ENCODE results near the gene PPP1R12B.
"Not testable (repeated sequence)": the region's sequence is repeated elsewhere in the genome, so short reads cannot be mapped to it uniquely, and the experiment has no call there.

PPP1R12B gene

GRCh38 chr1:202614363-202615207, 266.1 kb downstream of the PPP1R12B start:
- DNase-seq (ENCODE audit: low spot score) = not testable (repeated sequence)

DNA sequence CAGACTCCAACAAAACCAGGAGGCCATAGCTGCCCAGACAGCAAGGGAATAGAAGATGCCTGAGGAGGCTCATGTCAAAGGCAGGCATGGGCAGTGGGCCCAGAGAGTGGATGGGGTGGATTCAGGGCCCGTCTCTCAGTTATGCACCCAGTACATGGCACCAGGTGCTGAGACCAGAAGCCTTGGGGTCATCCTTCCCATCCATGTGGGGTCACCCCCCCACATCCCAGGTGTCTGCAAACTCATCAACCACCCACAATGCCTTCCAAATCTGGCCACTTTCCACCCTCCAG, 266.7 kb downstream of the PPP1R12B start:
- DNase-seq (ENCODE audit: low spot score) = not testable (repeated sequence)

DNA sequence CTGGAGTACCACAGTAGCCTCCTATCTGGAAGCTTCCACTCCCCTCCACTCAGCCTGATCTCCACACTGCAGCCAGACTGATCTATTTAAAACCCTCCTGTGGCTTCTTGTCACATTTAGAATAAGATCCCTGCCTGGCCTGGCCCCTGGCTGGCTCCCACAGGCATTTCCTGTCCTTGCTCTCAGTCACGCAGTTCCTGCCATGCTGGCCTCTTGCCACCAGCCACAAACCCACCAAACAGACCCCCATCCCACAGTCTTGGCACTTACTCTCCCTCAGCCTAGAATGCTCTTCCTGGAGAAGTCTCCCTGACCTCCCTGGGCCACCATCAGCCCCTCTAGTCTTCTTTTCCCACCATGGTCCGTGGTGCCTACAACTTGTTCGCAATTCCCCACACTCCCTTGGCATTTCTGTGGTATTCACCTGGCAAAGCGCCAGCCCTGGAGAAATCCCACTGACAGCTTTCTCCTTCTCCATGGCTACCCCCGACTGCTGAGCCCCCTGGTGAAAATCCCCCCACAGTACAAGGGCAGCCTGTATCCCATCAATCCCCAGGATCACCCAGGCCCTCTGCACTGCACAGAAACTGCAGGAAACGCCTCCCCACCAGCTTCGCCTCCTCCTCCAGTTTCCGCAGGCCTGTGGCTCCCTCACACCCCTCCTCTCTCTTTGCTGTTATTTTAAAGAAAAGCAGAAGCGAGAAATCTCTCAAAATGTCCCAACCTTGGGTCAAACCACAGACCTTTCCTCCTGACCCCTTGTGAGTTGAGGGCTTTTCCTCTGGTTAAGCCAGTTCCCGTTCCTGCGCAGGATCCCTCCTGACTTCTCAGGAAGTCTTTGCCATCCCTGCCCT, 267.2 kb downstream of the PPP1R12B start:
- DNase-seq (ENCODE audit: low spot score) = peak; percentile 43

- no peak for DNase-seq (ENCODE audit: low spot score)
Observed at GRCh38 chr1:202616355-202616915, 267.9 kb downstream of the PPP1R12B start.

- DNase-seq (ENCODE audit: low spot score) = not testable (repeated sequence)
Observed at GRCh38 chr1:202619012-202619411, 270.5 kb downstream of the PPP1R12B start.

GRCh38 chr1:202619505-202619904, 271.0 kb downstream of the PPP1R12B start:
- DNase-seq (ENCODE audit: low spot score) = no peak

DNA sequence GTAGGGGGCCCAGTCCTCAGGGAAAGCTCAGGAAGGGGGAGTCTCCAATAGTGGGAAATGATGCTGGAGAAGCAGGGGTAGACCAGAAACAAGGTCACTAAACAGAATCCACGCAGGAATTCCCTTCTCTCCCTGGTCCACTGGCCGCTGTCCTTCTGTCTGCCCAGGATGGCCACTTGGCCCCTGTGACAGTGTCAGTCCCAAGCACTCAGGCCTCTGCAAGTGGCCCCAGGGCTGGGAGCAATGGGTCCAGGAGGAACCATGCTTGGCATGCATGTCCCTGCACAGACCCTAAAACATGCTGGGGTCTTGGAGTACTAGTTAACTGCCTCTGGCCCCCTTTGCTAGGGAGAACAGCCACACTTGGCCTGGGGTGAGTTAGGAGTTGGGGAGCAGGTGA, 271.5 kb downstream of the PPP1R12B start:
- DNase-seq (ENCODE audit: low spot score) = not testable (repeated sequence)

DNA sequence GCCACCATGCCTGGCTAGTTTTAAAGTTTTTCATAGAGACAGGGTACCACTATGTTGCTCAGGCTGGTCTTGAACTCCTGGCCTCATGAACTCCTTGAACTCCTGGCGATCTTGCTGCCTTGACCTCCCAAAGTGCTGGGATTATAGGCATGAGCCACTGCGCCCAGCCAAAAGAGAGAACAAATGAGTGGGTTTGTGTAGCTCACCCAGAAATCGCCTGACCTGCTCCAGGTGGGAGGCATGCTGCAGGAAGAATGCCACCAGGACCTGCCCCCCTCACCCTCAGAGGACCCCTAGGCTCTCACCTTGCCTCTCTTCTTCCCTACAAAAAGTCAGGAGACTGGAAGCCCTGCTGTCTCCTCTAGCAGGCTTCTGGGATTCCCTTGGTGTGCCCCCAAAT, 272.9 kb downstream of the PPP1R12B start:
- no peak for DNase-seq (ENCODE audit: low spot score)

DNA sequence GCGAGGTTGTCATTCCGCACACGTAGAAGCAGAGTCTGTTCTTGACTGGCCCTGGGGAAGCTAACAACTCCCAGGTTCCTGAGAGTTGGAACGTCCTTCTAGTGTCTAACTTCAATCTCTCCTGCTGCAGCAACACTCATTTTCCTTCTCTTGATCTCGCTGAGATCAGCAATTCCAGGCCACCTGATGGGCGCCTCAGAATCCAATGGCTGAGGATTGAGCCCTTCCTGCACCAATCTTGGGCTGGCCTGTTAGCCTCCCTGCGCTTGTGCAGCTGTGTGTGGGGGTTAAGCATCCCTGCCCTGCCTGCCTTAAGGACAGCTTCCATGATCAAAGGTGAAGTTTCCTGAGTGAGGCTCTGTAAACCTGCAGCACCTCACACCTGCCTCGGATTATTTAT, 273.9 kb downstream of the PPP1R12B start:
- DNase-seq (ENCODE audit: low spot score) = no peak

DNA sequence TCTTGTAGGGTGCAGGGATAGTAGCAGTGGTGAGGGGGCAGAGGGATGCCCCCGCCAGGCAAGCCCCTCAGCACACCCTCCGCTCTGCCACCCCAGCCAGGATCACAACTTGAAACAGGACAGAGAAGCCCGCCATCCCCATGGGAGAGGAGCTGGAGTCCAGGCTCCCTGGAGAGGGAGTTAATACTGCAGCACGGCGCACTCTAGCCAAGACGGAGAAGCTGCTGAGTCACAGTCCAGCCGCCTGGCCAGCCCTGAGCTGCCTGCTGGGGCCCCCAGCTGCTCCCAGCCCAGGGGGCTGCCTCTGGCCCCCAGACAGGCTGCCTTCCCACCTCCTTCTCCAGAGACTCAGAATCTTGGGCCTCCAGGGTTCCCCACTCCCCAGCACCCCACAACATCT, 274.6 kb downstream of the PPP1R12B start:
- peak; percentile 75 for DNase-seq (ENCODE audit: low spot score)

- peak; percentile 33 for DNase-seq (ENCODE audit: low spot score)
Observed at GRCh38 chr1:202623476-202623875, 275.0 kb downstream of the PPP1R12B start.

GRCh38 chr1:202624088-202624780, 275.7 kb downstream of the PPP1R12B start:
- no peak for DNase-seq (ENCODE audit: low spot score)

- peak; percentile 23 for DNase-seq (ENCODE audit: low spot score)
Observed at GRCh38 chr1:202624781-202625108, 276.2 kb downstream of the PPP1R12B start.

- peak; percentile 92 for DNase-seq (ENCODE audit: low spot score)
Observed at GRCh38 chr1:202625416-202626360, 277.2 kb downstream of the PPP1R12B start.

DNA sequence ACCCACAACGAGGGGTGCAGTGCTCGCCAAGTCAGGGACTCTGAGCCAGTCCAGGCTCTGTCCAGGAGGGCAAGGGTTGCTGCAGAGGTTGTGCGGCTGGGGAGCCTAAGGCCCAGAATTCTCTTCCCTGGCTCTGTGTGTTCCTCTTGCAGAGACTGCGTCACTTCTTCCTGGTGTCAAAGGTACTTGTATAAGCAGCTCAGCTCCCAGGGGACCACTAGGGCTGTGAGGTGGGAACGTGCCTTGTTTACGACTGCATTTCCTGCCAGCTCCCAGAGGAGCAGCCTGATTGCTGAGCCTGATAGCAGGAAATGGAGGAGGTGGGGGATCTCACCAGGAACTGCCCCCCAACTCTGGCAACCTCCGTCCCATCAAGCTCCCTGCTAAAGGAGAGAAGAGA, 278.5 kb downstream of the PPP1R12B start:
- not testable (repeated sequence) for DNase-seq (ENCODE audit: low spot score)

DNA sequence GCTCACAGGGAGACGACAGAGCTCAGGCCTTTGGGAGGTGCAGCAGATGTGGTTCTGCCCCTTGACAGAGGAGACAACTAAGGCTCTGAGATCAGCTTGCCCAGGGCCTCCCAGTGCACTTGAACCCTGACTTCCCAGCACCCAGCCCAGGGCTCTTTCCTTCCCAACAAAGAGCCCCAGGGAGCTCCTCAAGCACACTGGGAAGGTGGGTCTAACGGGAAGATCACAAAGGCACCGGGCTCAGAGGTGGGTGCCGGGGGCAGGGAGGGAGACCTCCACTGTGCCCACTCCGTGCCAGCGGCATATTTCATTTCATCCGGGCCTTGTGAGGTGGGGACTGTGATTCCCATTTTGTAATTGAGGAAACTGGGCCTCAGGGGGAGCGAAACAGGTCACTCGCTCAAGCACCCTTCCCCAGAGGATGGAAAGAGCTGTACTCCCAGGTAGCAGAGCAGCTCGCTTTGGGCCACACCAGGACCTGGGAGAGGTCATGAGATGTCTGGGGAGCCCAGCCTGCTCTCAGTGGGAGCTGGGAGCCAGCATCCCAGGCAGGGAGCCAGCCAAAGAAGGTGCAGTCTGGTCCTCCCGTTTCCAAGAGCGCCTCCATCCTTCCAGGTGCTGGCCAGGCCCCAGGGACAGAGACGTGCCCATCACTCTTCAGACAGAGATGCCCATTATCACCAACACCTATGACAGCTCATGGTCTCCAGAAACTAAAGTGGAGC, 279.5 kb downstream of the PPP1R12B start:
- no peak for DNase-seq (ENCODE audit: low spot score)

DNA sequence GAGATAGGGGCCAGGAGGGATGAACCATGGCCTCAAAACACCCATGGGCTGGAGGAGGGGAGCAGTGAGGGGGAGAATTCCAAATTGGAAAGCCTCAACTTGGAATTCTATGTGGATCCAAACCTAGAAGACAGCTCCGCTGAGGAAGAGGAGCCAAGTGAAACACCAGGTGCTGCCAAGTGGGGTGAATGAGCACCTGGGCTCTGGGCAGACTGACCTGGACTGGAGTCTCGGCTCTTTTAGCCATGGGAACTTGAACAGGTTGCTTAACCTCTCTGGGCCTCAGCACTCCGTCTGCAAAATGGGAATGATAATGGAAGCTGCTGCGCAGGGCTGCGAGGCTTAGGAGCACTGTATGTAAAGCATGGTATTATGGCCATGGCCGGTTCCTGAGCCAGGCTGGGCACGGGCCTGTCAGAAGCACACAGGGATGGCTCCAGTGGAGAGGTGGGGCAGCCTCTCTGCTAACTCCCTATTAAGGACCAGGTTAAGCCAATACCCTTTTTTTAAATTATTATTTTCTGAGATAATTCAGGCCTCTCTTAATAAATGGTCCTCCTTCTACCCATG, 280.2 kb downstream of the PPP1R12B start:
- no peak for DNase-seq (ENCODE audit: low spot score)

DNA sequence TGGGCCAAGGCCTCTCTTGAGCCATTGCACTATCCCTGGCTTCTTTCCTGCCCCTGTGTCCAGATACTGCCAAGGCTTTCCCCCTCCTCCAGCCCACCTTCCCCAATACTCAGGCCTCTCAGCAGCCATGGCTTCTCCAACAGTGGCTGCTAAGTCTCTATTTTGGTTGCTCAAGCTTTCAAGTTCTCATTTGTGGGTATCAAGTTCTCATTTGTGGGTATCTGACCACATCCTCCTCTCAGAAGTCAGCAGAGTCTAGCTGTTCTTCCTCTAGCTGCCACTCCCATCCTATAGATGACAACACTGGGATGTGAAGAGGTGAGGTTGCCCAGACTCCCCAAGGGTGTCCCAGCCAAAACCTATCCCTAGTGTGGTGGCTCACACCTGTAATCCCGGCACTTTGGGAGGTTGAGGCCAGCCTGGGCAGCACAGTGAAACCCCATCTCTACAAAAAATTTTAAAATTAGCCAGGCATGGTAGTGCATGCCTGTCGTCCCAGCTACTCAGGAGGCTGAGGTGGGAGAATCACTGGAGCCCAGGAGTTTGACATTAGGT, 280.8 kb downstream of the PPP1R12B start:
- not testable (repeated sequence) for DNase-seq (ENCODE audit: low spot score)

DNA sequence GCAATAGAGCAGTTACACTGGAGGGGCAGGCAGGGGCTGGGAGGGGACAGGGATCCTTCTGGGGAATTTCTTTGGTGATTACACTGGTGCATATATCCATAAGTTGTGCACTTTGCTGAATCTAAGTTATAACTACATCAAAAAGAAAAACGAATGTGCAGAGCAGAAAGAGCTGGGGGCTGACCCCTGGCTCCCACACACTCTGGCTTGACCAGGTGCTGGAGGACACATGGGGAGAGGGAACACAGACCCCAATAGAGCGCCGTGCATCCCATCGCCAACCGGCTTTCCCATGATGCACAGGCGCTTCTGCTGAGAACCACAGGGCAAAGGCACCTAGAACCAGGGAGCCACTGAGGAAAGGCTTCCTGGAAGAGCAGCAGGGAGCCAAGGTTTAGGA, 281.6 kb downstream of the PPP1R12B start:
- not testable (repeated sequence) for DNase-seq (ENCODE audit: low spot score)

- no peak for DNase-seq (ENCODE audit: low spot score)
Observed at GRCh38 chr1:202630541-202630940, 282.0 kb downstream of the PPP1R12B start.

All from GM03348 (cell line).